Ascending aorta (tissue), 2 donors: ENCODE results near the gene FOXP1. TPM values are rescaled to one million over a fixed set of nuclear protein-coding genes. Genes with fewer than 3 reads are reported as not detected.

Source experiments
- DNase-seq, 2 donors: peaks; one replicate each; pipeline ENCODE4 v3.0.0-alpha.2; 2019; ENCODE audit warnings: low spot score in 2 of 2
- H3K27ac ChIP-seq, 2 donors: fragments of 200-600 bp; sonication (generic); one replicate each; pipeline ENCODE4 v1.5.1; 2016 to 2017; ENCODE audit warnings: mild to moderate bottlenecking in 1 of 2
- H3K27me3 ChIP-seq: fragments of 200-600 bp; sonication (generic); one replicate; pipeline ENCODE4 v1.5.1; 2017
- H3K36me3 ChIP-seq, 2 donors: fragments of 200-600 bp; sonication (generic); one replicate each; pipeline ENCODE4 v1.5.1; 2016
- H3K4me1 ChIP-seq, 2 donors: fragments of 200-600 bp; sonication (generic); one replicate each; pipeline ENCODE4 v1.5.1; 2016 to 2017; ENCODE audit warnings: mild to moderate bottlenecking in 1 of 2
- H3K4me3 ChIP-seq, 2 donors: fragments of 200-600 bp; sonication (generic); one replicate each; pipeline ENCODE4 v1.5.1; 2016 to 2017; ENCODE audit warnings: mild to moderate bottlenecking in 1 of 2
- H3K9me3 ChIP-seq, 2 donors: fragments of 200-600 bp; sonication (generic); one replicate each; pipeline ENCODE4 v1.5.1; 2016
- CTCF ChIP-seq, 3 experiments: fragments of 200-600 bp in 2 of 3; fragments of 450-650 bp in 1 of 3; sonication (generic) in 2 of 3; IDR thresholded peaks; one replicate each; pipeline ENCODE4 v1.5.1; 2016 to 2019; ENCODE audit warnings: antibody characterized with exemption in 3 of 3, mild to moderate bottlenecking in 1 of 3, moderate library complexity in 1 of 3
- intact Hi-C: fragments of 100-400 bp; cut with DNase I; formaldehyde crosslinking; loops from one replicate; pipeline ENCODE4 v1.15.1; 2023
- total RNA-seq: library from RNA; depleted of rRNA; stranded (reverse); fragments of >200 nt; gene quantifications from one replicate; pipeline ENCODE4 v1.1.0, GENCODE V29; 2016

The FOXP1 gene
- total RNA-seq, 1 donor from 2014 or later = 171 TPM

DNA sequence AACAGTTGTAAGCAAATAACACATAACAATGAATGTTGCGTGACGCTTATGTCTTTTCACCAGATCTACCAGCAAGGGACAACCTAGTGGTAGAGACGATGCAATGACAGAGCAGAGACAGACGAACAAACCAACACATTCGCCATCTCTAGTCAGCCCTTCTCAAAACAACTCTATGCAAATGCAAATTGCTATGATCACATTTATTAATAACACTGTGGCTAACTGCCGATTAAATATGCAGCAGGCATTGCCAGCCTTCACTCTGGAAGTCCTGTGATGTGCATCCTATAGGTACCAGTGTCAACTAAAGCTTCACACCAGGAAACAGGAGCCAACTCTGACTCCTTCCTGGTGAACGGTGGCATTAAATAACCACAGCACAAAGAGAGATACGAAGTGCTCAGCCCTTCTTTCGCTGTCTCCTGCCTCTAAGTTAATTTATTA, 94.2 kb downstream of the FOXP1 start:
- intact Hi-C loops = no loop called here
- no peak for DNase-seq

GRCh38 chr3:71488882-71489281, 94.6 kb downstream of the FOXP1 start:
- H3K36me3 ChIP-seq = peaks cover 0 to 19% of the 10 kb centered on the region in 2 donors
- no peaks in the 10 kb centered on the region for H3K9me3 ChIP-seq
- H3K4me3 ChIP-seq = no peak overlapping the region
- intact Hi-C loops = no loop called here
- H3K4me1 ChIP-seq = no peaks in the 10 kb centered on the region
- H3K27me3 ChIP-seq = no peaks in the 10 kb centered on the region
- TF ChIP-seq CTCF (IDR thresholded peaks at IDR 0.05) = no peak
- no peak overlapping the region for H3K27ac ChIP-seq
- DNase-seq = no peak

More for the DNA sequence above, 94.2 kb downstream of the FOXP1 start:
- no peak overlapping the region for H3K27ac ChIP-seq
- peaks cover 0 to 19% of the 10 kb centered on the region in 2 donors for H3K36me3 ChIP-seq
- no peak for TF ChIP-seq CTCF (IDR thresholded peaks at IDR 0.05)
- H3K4me3 ChIP-seq = no peak overlapping the region
- H3K9me3 ChIP-seq = no peaks in the 10 kb centered on the region
- H3K27me3 ChIP-seq = no peaks in the 10 kb centered on the region
- H3K4me1 ChIP-seq = no peaks in the 10 kb centered on the region

GRCh38 chr3:71488391-71488809, 95.1 kb downstream of the FOXP1 start:
- intact Hi-C loops = no loop called here
- no peaks in the 10 kb centered on the region for H3K27me3 ChIP-seq
- peaks cover 0 to 19% of the 10 kb centered on the region in 2 donors for H3K36me3 ChIP-seq
- no peak for TF ChIP-seq CTCF (IDR thresholded peaks at IDR 0.05)
- H3K4me3 ChIP-seq = no peak overlapping the region
- no peak for DNase-seq
- H3K27ac ChIP-seq = no peak overlapping the region
- no peaks in the 10 kb centered on the region for H3K4me1 ChIP-seq
- H3K9me3 ChIP-seq = no peaks in the 10 kb centered on the region

DNA sequence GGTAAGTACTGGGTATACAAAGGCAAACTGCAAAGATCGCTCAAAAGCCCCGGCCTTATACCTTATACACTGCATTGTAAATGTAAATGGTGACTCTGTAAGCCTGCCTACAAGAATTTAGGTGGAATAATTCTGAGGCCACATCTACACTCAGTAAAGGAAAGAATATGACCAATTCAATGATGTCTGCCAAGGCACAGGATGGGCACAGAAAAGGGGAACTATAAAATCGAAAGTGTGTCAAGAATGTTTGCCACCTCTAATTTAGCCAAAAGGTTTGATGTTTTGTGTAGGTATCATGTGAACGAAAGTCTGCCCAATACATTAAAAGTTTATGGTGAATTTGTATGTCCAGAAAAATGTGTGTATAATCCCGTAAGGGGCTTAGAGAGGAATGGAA, 96.1 kb downstream of the FOXP1 start:
- H3K4me1 ChIP-seq = no peaks in the 10 kb centered on the region
- TF ChIP-seq CTCF (IDR thresholded peaks at IDR 0.05) = no peak
- H3K27me3 ChIP-seq = no peaks in the 10 kb centered on the region
- intact Hi-C loops = no loop called here
- H3K9me3 ChIP-seq = no peaks in the 10 kb centered on the region
- no peak for DNase-seq
- H3K36me3 ChIP-seq = peaks cover 0 to 14% of the 10 kb centered on the region in 2 donors
- H3K4me3 ChIP-seq = no peak overlapping the region
- H3K27ac ChIP-seq = no peak overlapping the region

GRCh38 chr3:71486831-71487230, 96.7 kb downstream of the FOXP1 start:
- H3K27me3 ChIP-seq = no peaks in the 10 kb centered on the region
- intact Hi-C loops = no loop called here
- H3K4me3 ChIP-seq = no peak overlapping the region
- no peak for DNase-seq
- no peak overlapping the region for H3K27ac ChIP-seq
- no peaks in the 10 kb centered on the region for H3K4me1 ChIP-seq
- H3K36me3 ChIP-seq = peaks cover 0 to 8% of the 10 kb centered on the region in 2 donors
- no peaks in the 10 kb centered on the region for H3K9me3 ChIP-seq
- TF ChIP-seq CTCF (IDR thresholded peaks at IDR 0.05) = no peak

- no peak for DNase-seq
- TF ChIP-seq CTCF (IDR thresholded peaks at IDR 0.05) = no peak
- H3K27me3 ChIP-seq = no peaks in the 10 kb centered on the region
- H3K9me3 ChIP-seq = no peaks in the 10 kb centered on the region
- intact Hi-C loops = no loop called here
- no peak overlapping the region for H3K27ac ChIP-seq
- no peaks in the 10 kb centered on the region for H3K36me3 ChIP-seq
- H3K4me1 ChIP-seq = no peaks in the 10 kb centered on the region
- H3K4me3 ChIP-seq = no peak overlapping the region
These were observed 97.6 kb downstream of the FOXP1 start for GRCh38 chr3:71485896-71486295.
